OCI-M1 (cell line): Measurements from ENCODE around the gene CCDC134.
"Not testable (repeated sequence)": the region's sequence is repeated elsewhere in the genome, so short reads cannot be mapped to it uniquely, and the experiment has no call there.

Experiments used
- DNase-seq: peaks from one replicate; lab custom pipeline; 2025; lab: John Stamatoyannopoulos, UW

Gene CCDC134

GRCh38 chr22:41825376-41825775 lies 24.9 kb downstream of the CCDC134 start:
- DNase-seq, result no peak

DNA sequence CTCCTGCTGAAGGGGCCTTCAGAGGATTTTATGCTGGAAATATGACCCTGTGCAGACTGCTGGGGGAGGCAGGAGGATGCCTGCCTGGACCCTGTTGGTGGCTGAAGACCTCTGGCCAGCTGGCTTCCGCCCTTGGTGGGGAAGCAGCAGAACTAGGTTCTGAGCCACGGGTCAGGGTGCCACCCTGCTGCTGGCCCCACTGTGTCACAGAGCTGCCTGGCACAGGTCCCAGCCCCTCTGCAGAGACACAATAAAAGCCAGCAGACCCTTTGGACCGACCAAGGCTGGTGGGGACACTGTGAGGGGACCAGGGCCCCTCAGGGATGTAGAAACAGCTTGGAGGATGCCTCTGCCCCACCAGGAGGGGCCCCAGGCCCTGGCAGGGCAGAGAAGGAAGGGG lies 25.5 kb downstream of the CCDC134 start:
- DNase-seq, result no peak

DNA sequence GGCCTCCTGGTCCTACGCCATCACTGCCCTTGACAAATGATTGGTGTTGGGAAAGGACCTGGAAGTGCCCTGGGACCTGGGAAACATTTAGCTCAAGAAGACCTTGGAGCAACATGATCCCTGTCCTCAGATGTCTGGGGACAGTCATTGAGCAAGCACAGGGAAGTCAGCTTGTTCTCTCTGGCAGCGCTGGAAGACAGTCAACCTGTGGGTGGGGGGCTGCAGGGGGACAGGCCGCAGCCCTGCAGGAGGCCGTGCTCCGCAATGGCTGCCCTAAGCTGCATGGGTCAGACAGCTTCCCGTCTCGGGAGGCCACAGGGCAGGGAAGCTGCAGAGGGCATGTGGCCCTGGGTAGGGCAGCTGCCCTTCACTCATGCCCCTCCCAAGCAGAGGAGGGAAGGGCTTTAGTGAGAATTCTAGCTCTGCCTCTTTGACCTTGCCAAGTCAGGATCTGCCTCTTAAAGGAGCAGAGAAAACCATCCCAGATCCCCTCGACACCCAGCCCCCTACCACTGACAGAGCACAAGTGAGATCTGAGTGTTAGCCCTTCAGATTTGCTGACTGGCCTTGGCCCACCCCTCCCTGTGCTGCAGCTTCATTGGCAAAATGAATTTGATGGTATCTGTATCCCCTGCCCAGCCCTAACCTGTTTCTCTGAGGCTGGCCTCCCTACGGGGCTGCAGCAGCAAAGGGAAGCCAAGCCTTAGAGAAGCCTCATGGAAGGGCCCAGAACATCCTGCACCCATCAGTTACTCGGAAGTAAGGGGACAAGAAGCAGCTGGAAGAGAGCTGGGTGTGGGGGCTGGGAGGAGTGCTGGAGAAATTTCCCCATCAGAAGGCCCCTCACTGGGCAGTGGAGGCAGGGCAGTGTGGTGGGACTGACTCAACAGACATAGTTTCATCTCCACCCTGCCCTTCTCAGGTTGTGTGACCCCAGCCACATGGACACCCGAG lies 26.2 kb downstream of the CCDC134 start:
- no peak for DNase-seq

DNA sequence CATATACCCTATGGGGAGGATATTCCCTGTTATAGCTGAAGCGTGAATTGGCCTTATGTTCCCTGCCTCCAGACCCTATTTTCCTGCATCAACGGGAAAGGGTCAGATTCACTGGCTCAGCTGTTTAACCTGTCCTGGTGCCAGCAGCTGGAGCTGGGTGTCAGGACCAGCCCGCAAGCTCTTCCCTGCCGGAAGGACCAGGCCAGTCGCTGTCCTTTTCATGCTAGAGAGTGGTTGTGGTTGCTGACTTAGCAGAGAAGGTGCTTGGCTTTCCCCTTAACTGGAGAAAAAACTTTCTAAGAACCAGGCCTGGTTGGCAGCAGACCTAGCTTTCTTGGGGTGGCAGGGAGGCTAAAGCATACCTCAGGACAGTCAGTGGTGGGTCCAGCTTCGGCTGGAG lies 27.2 kb downstream of the CCDC134 start:
- DNase-seq, result no peak

DNA sequence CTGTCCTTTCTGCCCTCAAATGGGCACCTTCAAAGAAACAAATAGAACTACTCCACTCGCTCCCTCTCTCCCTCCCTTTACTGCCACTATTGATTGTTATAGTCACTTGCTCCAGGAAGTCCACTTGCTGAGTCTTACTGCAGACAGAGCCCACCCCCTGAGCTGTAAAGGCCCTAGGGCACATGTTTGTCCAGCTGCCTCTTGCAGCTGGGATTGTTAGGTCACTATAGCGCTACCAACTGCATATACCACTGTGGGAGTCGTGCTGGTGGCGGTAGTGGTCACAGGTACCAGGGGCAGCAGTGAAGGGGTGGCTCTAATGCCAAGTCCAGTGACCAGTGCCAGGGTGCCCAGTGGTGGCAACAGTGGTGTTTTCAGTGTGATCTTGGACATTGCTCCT lies 28.0 kb downstream of the CCDC134 start:
- DNase-seq, result no peak

- DNase-seq, result no peak
Observed at GRCh38 chr22:41830174-41830573, 29.7 kb downstream of the CCDC134 start.

- DNase-seq, result no peak
Observed at GRCh38 chr22:41831383-41831782, 30.9 kb downstream of the CCDC134 start.

DNA sequence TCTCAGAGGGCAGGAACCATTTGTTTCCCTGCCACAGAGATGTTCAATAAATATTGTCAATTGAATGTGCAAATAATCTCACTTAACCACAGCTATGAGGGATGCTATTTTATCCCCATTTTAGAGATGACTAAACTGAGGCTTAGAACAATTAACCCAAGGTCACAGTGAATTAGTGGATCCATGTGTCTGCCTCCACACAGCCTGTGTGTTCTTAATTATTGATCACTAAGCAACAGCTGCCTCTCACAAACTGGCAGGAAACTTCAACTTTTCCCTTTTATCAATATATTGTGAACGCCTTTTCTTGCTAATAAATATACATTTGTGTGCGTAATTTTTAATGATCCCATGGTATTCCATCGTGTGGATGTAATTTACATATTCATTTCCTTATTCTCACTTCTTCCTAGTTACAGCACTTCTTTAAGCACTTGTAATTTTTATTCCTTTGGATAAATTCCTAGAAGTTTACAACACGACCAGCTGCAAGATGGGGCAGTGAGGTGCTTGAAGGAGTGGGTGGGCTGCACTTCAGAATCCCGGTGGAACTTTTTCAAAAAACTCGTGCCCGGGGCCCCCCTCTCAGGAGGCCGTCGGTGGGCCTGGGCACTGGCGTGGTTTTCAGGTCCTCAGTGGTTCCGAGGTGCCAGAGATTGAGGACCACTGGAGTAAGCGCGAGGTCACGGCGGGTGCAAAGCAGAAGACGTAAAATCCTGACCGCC lies 31.5 kb downstream of the CCDC134 start:
- peak; percentile 63 for DNase-seq

DNA sequence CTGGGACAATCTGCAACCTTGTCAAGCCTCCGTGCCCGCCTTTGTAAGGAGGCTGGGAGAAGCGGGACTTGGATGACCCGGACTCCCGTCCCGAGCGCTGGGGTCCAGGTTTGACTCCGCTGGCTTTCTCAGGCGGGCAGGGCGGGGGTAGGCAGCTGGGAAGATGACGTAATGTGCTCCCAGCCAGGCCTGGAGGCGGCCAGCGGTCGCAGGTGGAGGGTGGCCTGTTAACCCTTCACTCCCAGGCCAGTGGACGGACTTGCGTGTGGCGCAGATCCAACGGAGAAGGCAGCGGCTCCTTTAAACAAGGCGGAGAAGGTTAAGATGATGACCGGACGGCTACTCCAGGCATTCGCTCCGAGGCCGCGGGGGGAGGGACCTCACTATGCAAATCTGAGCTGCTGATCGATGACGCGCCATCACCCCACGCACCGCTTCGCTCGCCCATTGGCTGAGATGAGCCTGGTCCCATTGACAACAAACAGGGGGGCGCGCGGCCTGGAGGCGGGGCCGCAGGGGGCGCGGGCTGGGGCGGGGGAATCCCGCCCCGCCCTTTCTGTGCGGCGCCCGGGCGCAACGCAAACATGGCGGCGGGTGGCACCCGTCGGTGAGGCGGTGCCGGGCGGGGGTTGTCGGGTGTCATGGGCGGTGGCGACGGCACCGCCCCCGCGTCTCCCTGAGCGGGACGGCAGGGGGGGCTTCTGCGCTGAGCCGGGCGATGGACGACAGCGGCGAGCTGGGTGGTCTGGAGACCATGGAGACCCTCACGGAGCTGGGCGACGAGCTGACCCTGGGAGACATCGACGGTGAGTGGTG lies 32.3 kb downstream of the CCDC134 start, which contains the start of gene SREBF2:
Gene SREBF2 (plus strand): TSS at position 553 of the 816 bp plus-strand sequence. CDS start 166 bp downstream, at position 719.
- peak; percentile 99 for DNase-seq

- DNase-seq, result peak; percentile 60
Observed at GRCh38 chr22:41833369-41834004, 33.0 kb downstream of the CCDC134 start.

GRCh38 chr22:41834005-41834944 lies 33.8 kb downstream of the CCDC134 start:
- peak; percentile 62 for DNase-seq

DNA sequence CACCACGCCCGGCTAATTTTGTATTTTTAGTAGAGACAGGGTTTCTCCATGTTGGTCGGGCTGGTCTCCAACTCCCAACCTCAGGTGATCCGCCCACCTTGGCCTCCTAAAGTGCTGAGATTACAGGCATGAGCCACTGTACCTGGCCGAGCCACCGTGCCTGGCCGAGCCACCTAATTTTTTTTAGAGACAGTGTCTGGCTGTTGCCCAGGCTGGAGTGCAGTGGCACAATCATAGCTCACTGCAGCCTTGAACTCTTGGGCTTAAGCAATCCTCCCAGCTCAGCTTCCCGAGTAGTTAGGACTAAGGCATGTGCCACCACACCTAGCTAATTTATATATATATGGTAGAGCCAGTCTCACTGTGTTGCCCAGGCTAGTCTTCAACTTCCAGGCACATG lies 35.0 kb downstream of the CCDC134 start:
- not testable (repeated sequence) for DNase-seq

GRCh38 chr22:41836551-41836950 lies 36.1 kb downstream of the CCDC134 start:
- no peak for DNase-seq

- no peak for DNase-seq
Observed at GRCh38 chr22:41838842-41839618, 38.6 kb downstream of the CCDC134 start.

- DNase-seq, result no peak
Observed at GRCh38 chr22:41840216-41840615, 39.7 kb downstream of the CCDC134 start.

GRCh38 chr22:41841085-41841712 lies 40.7 kb downstream of the CCDC134 start:
- no peak for DNase-seq

- DNase-seq, result peak; percentile 18
Observed at GRCh38 chr22:41842996-41843970, 42.8 kb downstream of the CCDC134 start.

GRCh38 chr22:41844036-41844435 lies 43.6 kb downstream of the CCDC134 start:
- DNase-seq, result peak; percentile 44
